ENCODE results near the gene SLFN11. TPM values are rescaled to one million over a fixed set of nuclear protein-coding genes. Genes with fewer than 3 reads are reported as not detected.
A peak's percentile ranks its signal among the peaks of the same experiment; 100 is the strongest.

The SLFN11 gene
- total RNA-seq, 1 donor from 2014 or later: 0.02 TPM

- Histone ChIP-seq H3K4me2 (peak overlapping the region; percentile 76), H3K4me1 (no peaks in the 10 kb centered on the region), H3K36me3 (no peaks in the 10 kb centered on the region), H4K20me1 (ENCODE audit: low read depth) (no peaks in the 10 kb centered on the region), H3K9me3 (ENCODE audit: low read depth) (peaks cover 8% of the 10 kb centered on the region), H2AFZ (replicated peaks) (no peak overlapping the region), H3K9ac (no peak overlapping the region), H3K79me2 (ENCODE audit: low read depth) (no peaks in the 10 kb centered on the region), H3F3A (ENCODE audit: low read depth) (no peaks in the 10 kb centered on the region), H3K27me3 (peaks cover 91% of the 10 kb centered on the region), H3K27ac (no peak overlapping the region), H3K4me3 (peak overlapping the region; percentile 42)
- Mint-ChIP-seq H3K9me3 (peaks cover 15% of the 10 kb centered on the region), H3K36me3 (peaks cover 2% of the 10 kb centered on the region), H3K27me3 (ENCODE audit: insufficient read depth, low read depth) (peaks cover 43% of the 10 kb centered on the region), H3K27ac (no peak overlapping the region), H3K4me1 (peaks cover 9% of the 10 kb centered on the region), H3K4me3 (peak overlapping the region; percentile 31)
- no peak for DNase-seq (ENCODE audit: low spot score)
- TF ChIP-seq EZH2phosphoT487 (IDR thresholded peaks at IDR 0.05) (no peak), EZH2 (IDR thresholded peaks at IDR 0.05) (no peak), CTCF (IDR thresholded peaks at IDR 0.05) (no peak)
Observed at GRCh38 chr17:35374766-35375344, 1.4 kb upstream of the SLFN11 start.

GRCh38 chr17:35373984-35374765 lies 754 bp upstream of the SLFN11 start:
- peak; percentile 58 for DNase-seq (ENCODE audit: low spot score)
- Histone ChIP-seq H3K9ac (no peak overlapping the region), H2AFZ (replicated peaks) (peak overlapping the region; percentile 71), H3K27ac (no peak overlapping the region), H3F3A (ENCODE audit: low read depth) (no peaks in the 10 kb centered on the region), H3K4me2 (peak overlapping the region; percentile 76), H3K4me1 (no peaks in the 10 kb centered on the region), H3K9me3 (ENCODE audit: low read depth) (peaks cover 8% of the 10 kb centered on the region), H3K79me2 (ENCODE audit: low read depth) (no peaks in the 10 kb centered on the region), H3K4me3 (peak overlapping the region; percentile 42), H3K27me3 (peaks cover 97% of the 10 kb centered on the region), H4K20me1 (ENCODE audit: low read depth) (no peaks in the 10 kb centered on the region), H3K36me3 (no peaks in the 10 kb centered on the region)
- no peak for TF ChIP-seq CTCF (IDR thresholded peaks at IDR 0.05)
- peak; percentile 99 for TF ChIP-seq EZH2 (IDR thresholded peaks at IDR 0.05)
- TF ChIP-seq EZH2phosphoT487 (IDR thresholded peaks at IDR 0.05): peak; percentile 91
- H3K27ac Mint-ChIP-seq: no peak overlapping the region
- peak overlapping the region; percentile 87 for H3K4me3 Mint-ChIP-seq
- H3K36me3 Mint-ChIP-seq: peaks cover 2% of the 10 kb centered on the region
- H3K4me1 Mint-ChIP-seq: peaks cover 9% of the 10 kb centered on the region
- H3K9me3 Mint-ChIP-seq: peaks cover 19% of the 10 kb centered on the region
- peaks cover 46% of the 10 kb centered on the region for H3K27me3 Mint-ChIP-seq (ENCODE audit: insufficient read depth, low read depth)

- H3K9me3 ChIP-seq (ENCODE audit: low read depth): peaks cover 8% of the 10 kb centered on the region
- peak overlapping the region; percentile 87 for H3K4me3 Mint-ChIP-seq
- H3K27ac Mint-ChIP-seq: no peak overlapping the region
- no peak for TF ChIP-seq EZH2phosphoT487 (IDR thresholded peaks at IDR 0.05)
- TF ChIP-seq CTCF (IDR thresholded peaks at IDR 0.05): no peak
- no peak for TF ChIP-seq EZH2 (IDR thresholded peaks at IDR 0.05)
- peaks cover 2% of the 10 kb centered on the region for H3K36me3 Mint-ChIP-seq
- no peaks in the 10 kb centered on the region for H3F3A ChIP-seq (ENCODE audit: low read depth)
- H3K36me3 ChIP-seq: no peaks in the 10 kb centered on the region
- H3K4me1 Mint-ChIP-seq: peaks cover 9% of the 10 kb centered on the region
- H3K4me1 ChIP-seq: no peaks in the 10 kb centered on the region
- H3K27ac ChIP-seq: no peak overlapping the region
- H3K4me2 ChIP-seq: peak overlapping the region; percentile 76
- no peaks in the 10 kb centered on the region for H3K79me2 ChIP-seq (ENCODE audit: low read depth)
- H3K9ac ChIP-seq: no peak overlapping the region
- H3K9me3 Mint-ChIP-seq: peaks cover 19% of the 10 kb centered on the region
- H2AFZ ChIP-seq (replicated peaks): peak overlapping the region; percentile 71
- peaks cover 88% of the 10 kb centered on the region for H3K27me3 ChIP-seq
- peak overlapping the region; percentile 42 for H3K4me3 ChIP-seq
- peak; percentile 38 for DNase-seq (ENCODE audit: low spot score)
- no peaks in the 10 kb centered on the region for H4K20me1 ChIP-seq (ENCODE audit: low read depth)
- peaks cover 47% of the 10 kb centered on the region for H3K27me3 Mint-ChIP-seq (ENCODE audit: insufficient read depth, low read depth)
Observed at GRCh38 chr17:35372846-35373533, 431 bp downstream of the SLFN11 start.

Measured in neural progenitor cell (in vitro differentiated cells).